HPDE6-E6E7 (cell line): ENCODE data around the gene TBPL1.
A peak's percentile ranks its signal among the peaks of the same experiment; 100 is the strongest.

ENCODE experiments used
- DNase-seq: peaks from one replicate; pipeline ENCODE4 v3.0.0; 2011; ENCODE audit warnings: missing footprints; ENCODE audit errors: extremely low spot score

Gene TBPL1

DNA sequence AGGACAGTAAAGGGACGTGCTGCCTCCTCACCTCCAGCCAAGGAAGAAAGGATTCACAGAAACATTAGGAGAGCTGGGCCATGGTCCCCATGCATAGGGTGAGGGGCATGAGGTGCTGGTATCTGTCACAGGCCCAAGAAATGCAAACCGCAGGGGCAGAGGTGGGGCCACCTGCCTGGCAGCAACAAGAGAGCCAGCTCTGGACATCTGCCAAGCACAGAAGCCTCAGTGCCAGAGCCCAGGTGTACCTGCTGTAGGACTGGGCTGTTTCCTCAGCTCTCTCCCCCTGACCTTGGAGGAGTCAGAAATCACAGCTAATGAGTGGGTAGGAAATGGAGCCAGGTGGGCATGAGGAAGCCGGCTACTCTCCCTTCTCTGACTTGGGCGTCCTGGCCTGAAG is 54.1 kb downstream of the TBPL1 start:
- no peak for DNase-seq

DNA sequence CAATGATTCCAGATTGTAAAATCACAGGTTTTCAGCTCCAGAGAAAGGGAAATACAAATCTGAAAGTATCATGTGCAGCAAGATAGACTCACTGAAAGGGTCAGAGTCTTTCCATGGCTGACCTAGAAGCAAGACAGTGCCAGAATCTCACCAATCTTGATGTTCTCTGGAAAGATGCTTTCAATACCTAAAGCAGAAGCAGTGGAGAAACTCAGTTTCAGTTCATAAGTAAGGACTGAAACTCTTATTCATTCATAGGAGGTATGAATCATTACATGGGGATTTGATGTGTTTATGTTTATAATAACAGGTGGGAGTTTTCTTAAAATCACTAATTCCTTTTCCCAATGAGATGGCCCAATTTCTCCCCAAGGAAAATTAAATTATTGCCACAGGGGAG is 56.9 kb downstream of the TBPL1 start:
- no peak for DNase-seq

DNA sequence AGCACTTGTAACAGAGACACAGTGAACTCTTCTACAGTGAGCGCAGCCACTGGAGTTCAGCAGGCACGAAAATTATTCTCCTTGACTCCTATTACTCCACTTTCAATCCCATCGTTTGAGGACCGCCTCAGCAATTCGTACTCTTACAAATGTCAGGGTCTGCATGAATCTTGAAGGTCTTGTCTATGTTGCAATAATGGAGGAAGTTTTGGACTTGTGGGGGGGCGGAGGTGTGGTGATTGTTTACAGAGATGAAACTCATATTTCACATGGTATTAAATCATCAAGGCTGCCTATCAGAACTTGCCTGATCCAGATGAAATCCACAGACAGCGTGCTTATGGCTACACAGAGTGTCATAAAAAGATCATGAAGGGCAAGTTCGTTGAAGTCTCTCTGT is 57.4 kb downstream of the TBPL1 start:
- DNase-seq: no peak

GRCh38 chr6:134010974-134011373 is 58.0 kb downstream of the TBPL1 start:
- DNase-seq: no peak

- DNase-seq: no peak
Observed at GRCh38 chr6:134014588-134015137, 61.6 kb downstream of the TBPL1 start.

- DNase-seq: no peak
Observed at GRCh38 chr6:134015719-134016557, 62.9 kb downstream of the TBPL1 start.

DNA sequence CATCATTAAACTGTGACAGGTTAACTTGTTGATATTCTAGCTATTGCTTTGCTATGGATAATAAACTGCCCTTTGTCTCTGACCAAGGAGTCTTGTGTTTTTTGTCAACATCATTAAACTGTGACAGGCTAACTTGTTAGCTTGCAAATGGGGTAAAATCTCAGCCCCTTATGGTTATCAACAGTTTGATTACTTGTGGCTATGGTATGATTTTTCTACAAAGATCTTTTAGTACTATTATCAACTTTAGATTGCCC is 63.5 kb downstream of the TBPL1 start:
- DNase-seq: no peak

GRCh38 chr6:134020071-134020470 is 67.0 kb downstream of the TBPL1 start:
- no peak for DNase-seq

DNA sequence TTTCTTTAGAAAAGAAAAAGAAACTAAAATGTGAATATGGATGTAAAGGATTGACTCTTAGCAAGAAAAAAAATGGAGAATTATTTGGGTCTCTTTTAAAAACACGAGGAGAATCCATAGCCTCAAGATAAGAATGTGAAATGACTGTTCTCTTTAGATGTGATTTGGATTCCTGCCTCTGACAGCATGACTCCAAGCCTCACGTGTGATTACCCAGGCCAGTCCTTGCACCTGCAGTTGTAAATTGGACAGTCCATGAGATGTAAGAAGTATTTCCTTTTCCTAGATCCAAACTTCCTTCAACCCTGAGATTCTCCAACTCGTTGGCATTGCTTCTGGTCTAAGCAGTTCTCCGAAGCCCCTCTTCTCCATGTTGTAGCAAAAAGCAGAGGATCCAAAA is 67.5 kb downstream of the TBPL1 start:
- DNase-seq: no peak

GRCh38 chr6:134020968-134021367 is 67.9 kb downstream of the TBPL1 start:
- no peak for DNase-seq

DNA sequence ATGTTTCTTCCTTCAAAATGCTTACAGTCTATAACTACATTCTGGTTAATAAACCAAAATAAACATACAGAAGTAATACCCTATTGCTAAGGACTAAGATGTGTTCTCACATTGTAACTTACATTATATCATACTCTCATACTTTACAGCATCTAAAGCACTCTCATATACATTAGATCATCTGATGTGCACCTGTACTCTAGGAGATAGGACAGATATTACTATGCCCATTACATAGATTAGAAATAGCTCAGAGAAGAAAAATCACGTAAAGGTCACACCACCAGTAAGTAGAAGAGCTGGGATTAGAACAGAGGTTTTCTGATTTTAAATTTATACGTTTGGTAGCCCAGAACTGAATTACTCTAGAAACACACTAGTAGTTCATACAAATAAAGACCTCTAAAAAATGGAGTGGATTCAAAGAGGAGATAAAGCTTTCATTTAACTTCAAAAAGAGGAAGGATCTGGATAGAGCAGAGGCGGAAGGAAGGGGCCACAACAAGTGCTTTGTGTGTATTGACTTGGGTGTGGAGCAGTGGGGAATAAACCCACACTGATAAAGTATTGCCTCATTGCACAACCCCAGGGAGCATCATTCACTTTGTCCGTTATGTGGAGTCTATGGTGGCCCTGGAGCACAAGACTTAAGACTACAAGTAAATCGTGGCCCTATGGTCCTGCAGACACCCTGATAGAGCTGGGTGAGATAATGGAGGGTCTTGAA is 68.5 kb downstream of the TBPL1 start:
- no peak for DNase-seq

DNA sequence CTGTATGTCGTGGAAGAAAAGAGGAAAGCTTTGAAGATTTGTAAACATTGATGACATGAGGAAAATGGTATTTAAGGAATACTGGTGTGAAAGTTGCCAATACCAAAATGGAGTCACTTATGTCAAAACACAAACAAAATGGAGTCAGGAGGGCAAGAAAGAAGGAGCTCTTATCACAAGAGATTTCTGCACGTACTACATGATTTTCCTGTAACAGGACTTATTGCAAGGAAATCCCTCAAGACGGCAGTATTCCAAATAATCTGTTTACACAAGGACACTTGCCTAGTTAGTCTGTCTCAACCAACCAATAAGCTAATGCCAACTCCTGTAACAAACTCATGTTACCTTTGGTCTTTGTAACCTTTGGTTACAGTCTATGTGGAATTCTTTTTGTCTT is 69.6 kb downstream of the TBPL1 start:
- no peak for DNase-seq

- peak; percentile 29 for DNase-seq
Observed at GRCh38 chr6:134026597-134026996, 73.6 kb downstream of the TBPL1 start.

GRCh38 chr6:134028438-134028837 is 75.4 kb downstream of the TBPL1 start:
- DNase-seq: no peak

- DNase-seq: no peak
Observed at GRCh38 chr6:134029495-134030455, 76.8 kb downstream of the TBPL1 start.

DNA sequence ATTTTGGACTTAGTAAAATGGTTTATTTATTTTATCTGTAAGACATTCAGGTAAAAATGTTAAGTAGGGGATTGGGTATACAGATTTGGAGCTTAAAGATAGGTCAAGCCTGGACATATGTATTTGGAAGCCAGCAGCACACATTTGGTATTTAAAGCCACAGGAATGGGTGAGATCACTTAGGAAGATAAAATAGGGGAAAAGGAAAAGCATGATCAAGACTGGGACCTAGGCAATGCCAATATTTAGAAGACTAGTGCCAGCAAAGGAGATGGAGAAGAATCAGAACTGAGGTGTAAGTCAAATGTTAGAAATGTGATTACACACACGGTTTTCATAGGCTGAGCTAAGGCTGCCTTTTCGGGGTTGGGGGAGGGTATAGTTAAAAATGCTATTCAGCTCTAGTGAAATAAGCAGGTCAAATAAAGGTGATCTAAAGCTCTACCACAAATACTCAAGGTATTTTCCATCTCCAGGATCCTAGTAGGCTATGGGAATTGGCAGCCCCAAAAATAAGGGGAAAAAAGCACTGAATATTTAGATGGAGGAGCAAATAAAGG is 78.8 kb downstream of the TBPL1 start:
- no peak for DNase-seq

DNA sequence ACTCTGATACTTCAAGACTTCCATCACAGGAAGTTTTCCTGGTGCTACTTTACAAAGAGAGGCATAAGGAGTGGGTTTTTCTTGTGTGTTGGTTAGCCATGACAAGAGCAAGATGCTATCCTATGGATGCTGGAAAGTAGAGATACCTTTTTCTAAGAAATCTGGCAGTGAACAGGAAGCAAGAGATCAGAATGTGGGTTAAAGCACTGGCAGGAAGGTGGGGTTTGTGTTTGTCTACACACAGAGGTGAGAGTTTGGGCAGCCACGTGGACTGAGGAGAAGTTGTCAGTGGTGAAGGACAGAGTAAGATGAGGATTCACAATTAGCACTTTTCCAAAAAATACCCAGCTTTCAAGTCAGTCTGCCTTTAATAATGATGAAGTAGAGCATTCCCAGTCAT is 81.5 kb downstream of the TBPL1 start:
- DNase-seq: no peak

GRCh38 chr6:134034961-134035822 is 82.2 kb downstream of the TBPL1 start:
- DNase-seq: peak; percentile 20

DNA sequence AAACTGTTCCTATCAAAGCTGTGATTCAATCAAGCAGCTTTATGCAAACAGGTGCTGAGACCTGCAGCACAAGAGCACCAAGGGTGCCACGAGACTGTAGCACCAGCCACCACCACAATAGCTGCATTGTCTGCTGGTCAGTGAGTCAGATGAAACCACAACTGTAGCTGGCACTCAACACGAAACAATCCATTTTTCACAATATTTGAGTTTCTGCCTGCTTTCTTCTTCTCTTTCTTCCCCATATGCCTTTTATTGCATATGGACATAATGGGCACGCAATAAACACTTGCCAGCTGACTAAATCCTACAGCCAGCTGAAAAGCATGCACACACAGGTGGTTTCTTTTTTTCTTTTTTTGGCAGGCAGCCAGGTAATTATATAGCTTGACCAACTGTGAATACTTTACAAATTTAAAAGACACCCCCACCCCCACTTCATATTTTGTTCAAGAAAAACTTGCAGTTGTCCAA is 82.8 kb downstream of the TBPL1 start:
- peak; percentile 78 for DNase-seq

DNA sequence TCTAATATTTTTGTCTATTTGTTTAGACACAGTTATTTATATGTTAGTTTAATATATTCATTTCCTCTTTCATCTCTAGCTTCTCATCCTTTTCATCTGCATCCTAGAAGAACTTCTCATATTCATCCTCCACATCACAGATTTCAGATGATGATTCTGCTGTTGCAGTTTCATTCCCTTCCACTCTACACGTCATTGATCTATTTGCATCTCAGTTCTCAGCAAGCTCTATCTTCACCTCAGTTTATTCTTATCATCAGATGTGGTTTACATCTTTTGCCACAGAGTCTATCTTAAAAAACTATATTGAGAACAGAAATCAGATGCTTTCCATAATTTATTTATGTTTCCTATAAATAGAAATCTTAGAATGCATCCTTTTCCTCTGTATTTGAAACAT is 86.1 kb downstream of the TBPL1 start:
- DNase-seq: no peak
